Stimulated activated CD8-positive, alpha-beta memory T cell treated with anti-CD3 and anti-CD28 coated beads, Interleukin-2, amount 100 ng/mL, for 48 hours (primary cell): ENCODE results near the gene PRPSAP2.

Experiments used
- DNase-seq, 2 donors: peaks; one replicate each; pipeline ENCODE4 v3.0.0-alpha.2; 2020; ENCODE audit warnings: low read depth in 2 of 2

PRPSAP2 gene

GRCh38 chr17:18961634-18962493 lies 103.9 kb downstream of the PRPSAP2 start:
- no peak for DNase-seq

GRCh38 chr17:18962494-18962815 lies 104.5 kb downstream of the PRPSAP2 start:
- DNase-seq, result no peak

GRCh38 chr17:18963126-18964017 lies 105.4 kb downstream of the PRPSAP2 start:
- no peak for DNase-seq

GRCh38 chr17:18964018-18964351 lies 106.1 kb downstream of the PRPSAP2 start:
- DNase-seq, result no peak

GRCh38 chr17:18964550-18964949 lies 106.6 kb downstream of the PRPSAP2 start:
- no peak for DNase-seq

GRCh38 chr17:18965530-18966236 lies 107.8 kb downstream of the PRPSAP2 start:
- no peak for DNase-seq

- DNase-seq, result no peak
Measured at GRCh38 chr17:18966831-18967624, 109.1 kb downstream of the PRPSAP2 start.

GRCh38 chr17:18967916-18968315 lies 110.0 kb downstream of the PRPSAP2 start:
- DNase-seq, result no peak

GRCh38 chr17:18968345-18968744 lies 110.4 kb downstream of the PRPSAP2 start:
- no peak for DNase-seq

GRCh38 chr17:18968945-18969887 lies 111.3 kb downstream of the PRPSAP2 start:
- no peak for DNase-seq

- DNase-seq, result no peak
Measured at GRCh38 chr17:18970582-18971480, 112.9 kb downstream of the PRPSAP2 start.

- no peak for DNase-seq
Measured at GRCh38 chr17:18971801-18972200, 113.9 kb downstream of the PRPSAP2 start.

GRCh38 chr17:18974407-18975149 lies 116.6 kb downstream of the PRPSAP2 start:
- peak in 1 of 2 donors; percentile 34 for DNase-seq

GRCh38 chr17:18975597-18975996 lies 117.7 kb downstream of the PRPSAP2 start:
- DNase-seq, result no peak

- DNase-seq, result no peak
Measured at GRCh38 chr17:18976201-18976600, 118.3 kb downstream of the PRPSAP2 start.

GRCh38 chr17:18977021-18977420 lies 119.1 kb downstream of the PRPSAP2 start:
- DNase-seq, result no peak

- DNase-seq, result no peak
Measured at GRCh38 chr17:18977646-18978045, 119.7 kb downstream of the PRPSAP2 start.

GRCh38 chr17:18978050-18978449 lies 120.1 kb downstream of the PRPSAP2 start:
- DNase-seq, result no peak

GRCh38 chr17:18978655-18979054 lies 120.7 kb downstream of the PRPSAP2 start:
- DNase-seq, result no peak
